Esophagus squamous epithelium (tissue), 4 donors: ENCODE results near the gene TMEM269.
A peak's percentile ranks its signal among the peaks of the same experiment; 100 is the strongest.

Source experiments
- POLR2A ChIP-seq, 4 donors: fragments of 450-650 bp; IDR thresholded peaks; one replicate each; pipeline ENCODE4 v1.6.1; 2017; ENCODE audit warnings: antibody characterized with exemption in 4 of 4, mild to moderate bottlenecking in 4 of 4, moderate library complexity in 3 of 4
- TF ChIP-seq, protein P1 (sequence below), 6 experiments: fragments of 450-650 bp in 4 of 6; fragments of 200-600 bp in 2 of 6; sonication (generic) in 2 of 6; IDR thresholded peaks; one replicate each; pipeline ENCODE4 v1.5.1; 2016 to 2019; ENCODE audit warnings: antibody characterized with exemption in 6 of 6, mild to moderate bottlenecking in 4 of 6, moderate library complexity in 4 of 6

DNA sequence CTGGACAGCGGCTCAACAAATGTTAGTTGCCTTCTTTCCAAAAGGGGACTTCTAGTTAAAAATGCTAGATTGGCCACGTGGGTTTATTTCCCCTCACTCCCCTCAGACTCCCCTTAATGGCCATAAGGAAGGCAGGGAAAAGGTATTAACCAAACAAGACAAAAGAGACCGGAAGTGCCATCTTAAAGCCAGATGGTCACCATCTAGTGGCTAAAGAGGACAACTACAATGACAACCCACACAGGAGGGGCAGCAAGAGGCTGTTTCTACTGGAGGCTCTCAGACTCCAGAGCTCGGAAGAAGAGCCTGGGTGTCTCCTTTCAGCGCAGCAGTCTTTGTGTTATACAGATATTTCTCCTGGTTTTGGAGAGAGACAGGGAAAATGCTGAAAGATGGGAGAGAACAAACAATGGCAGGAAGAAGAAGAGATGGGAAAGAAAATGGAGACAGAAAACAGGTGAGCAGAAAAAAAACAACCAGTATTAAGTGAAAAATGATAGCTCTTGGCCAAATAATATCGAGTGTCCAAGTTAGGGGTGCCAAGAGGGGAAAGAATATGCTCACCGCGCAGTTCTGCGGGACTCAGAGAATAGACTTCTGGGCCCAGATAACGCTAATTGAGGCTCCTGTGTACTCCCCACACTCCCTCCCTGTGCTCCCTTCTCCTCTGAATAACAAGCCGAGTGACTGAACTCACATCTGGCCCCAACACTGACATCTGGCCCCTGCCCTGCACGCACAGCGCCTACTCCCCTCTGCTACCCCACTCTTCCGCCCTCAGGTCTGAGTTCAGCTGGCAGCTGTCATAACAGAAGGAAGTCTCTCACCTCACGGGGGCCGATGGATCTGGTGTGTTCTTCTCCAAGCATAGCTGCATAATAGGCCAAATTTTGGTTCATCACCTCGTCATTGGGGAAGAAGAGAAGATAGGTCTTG is 27.6 kb upstream of the TMEM269 start:
- TF ChIP-seq, protein P1, sequence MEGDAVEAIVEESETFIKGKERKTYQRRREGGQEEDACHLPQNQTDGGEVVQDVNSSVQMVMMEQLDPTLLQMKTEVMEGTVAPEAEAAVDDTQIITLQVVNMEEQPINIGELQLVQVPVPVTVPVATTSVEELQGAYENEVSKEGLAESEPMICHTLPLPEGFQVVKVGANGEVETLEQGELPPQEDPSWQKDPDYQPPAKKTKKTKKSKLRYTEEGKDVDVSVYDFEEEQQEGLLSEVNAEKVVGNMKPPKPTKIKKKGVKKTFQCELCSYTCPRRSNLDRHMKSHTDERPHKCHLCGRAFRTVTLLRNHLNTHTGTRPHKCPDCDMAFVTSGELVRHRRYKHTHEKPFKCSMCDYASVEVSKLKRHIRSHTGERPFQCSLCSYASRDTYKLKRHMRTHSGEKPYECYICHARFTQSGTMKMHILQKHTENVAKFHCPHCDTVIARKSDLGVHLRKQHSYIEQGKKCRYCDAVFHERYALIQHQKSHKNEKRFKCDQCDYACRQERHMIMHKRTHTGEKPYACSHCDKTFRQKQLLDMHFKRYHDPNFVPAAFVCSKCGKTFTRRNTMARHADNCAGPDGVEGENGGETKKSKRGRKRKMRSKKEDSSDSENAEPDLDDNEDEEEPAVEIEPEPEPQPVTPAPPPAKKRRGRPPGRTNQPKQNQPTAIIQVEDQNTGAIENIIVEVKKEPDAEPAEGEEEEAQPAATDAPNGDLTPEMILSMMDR (IDR thresholded peaks at IDR 0.05) = peak; percentile 14 to 68 (median 62)
- TF ChIP-seq POLR2A (IDR thresholded peaks at IDR 0.05) = no peak
